Immature natural killer cell (primary cell): ENCODE measurements around the gene RNF214. TPM values are rescaled to one million over a fixed set of nuclear protein-coding genes. Genes with fewer than 3 reads are reported as not detected.
"Not testable (repeated sequence)": the region's sequence is repeated elsewhere in the genome, so short reads cannot be mapped to it uniquely, and the experiment has no call there.

Source experiments
- DNase-seq, 3 donors: peaks; one replicate each; pipeline ENCODE4 v3.0.0; 2022; ENCODE audit warnings: mixed read lengths in 1 of 3
- H3K27ac Mint-ChIP-seq, 6 donors: one replicate each; pipeline ENCODE4 v1.8.0; 2020; ENCODE audit warnings: mixed read lengths in 6 of 6, mild to moderate bottlenecking in 5 of 6, inconsistent platforms in 4 of 6, moderate library complexity in 3 of 6
- H3K27me3 Mint-ChIP-seq, 3 donors: one replicate each; pipeline ENCODE4 v1.8.0; 2020 to 2021; ENCODE audit warnings: low read depth in 3 of 3, mild to moderate bottlenecking in 3 of 3, mixed read lengths in 3 of 3, moderate library complexity in 3 of 3, inconsistent platforms in 1 of 3
- H3K36me3 Mint-ChIP-seq, 3 donors: one replicate each; pipeline ENCODE4 v1.8.0; 2020; ENCODE audit warnings: mixed read lengths in 3 of 3, inconsistent platforms in 2 of 3, mild to moderate bottlenecking in 2 of 3
- H3K4me1 Mint-ChIP-seq, 2 donors: one replicate each; pipeline ENCODE4 v1.8.0; 2020; ENCODE audit warnings: inconsistent platforms in 2 of 2, mild to moderate bottlenecking in 2 of 2, mixed read lengths in 2 of 2, moderate library complexity in 1 of 2
- H3K4me3 Mint-ChIP-seq, 5 donors: one replicate each; pipeline ENCODE4 v1.8.0; 2020; ENCODE audit warnings: mild to moderate bottlenecking in 5 of 5, mixed read lengths in 5 of 5, inconsistent platforms in 3 of 5, moderate library complexity in 3 of 5
- H3K9me3 Mint-ChIP-seq, 6 donors: one replicate each; pipeline ENCODE4 v1.8.0; 2020; ENCODE audit warnings: mild to moderate bottlenecking in 6 of 6, mixed read lengths in 6 of 6, inconsistent platforms in 4 of 6, moderate library complexity in 3 of 6
- polyA plus RNA-seq, 3 donors: library from polyadenylated mRNA; unstranded; fragments of 300-500 nt; fragmentation: Illumina TruSeq; gene quantifications; one replicate each; pipeline ENCODE4 v1.2.3, GENCODE V29; 2021

RNF214 gene
- 1 to 10 TPM; 5.3 to 9.8 (median 8.9) TPM for polyA plus RNA-seq

DNA sequence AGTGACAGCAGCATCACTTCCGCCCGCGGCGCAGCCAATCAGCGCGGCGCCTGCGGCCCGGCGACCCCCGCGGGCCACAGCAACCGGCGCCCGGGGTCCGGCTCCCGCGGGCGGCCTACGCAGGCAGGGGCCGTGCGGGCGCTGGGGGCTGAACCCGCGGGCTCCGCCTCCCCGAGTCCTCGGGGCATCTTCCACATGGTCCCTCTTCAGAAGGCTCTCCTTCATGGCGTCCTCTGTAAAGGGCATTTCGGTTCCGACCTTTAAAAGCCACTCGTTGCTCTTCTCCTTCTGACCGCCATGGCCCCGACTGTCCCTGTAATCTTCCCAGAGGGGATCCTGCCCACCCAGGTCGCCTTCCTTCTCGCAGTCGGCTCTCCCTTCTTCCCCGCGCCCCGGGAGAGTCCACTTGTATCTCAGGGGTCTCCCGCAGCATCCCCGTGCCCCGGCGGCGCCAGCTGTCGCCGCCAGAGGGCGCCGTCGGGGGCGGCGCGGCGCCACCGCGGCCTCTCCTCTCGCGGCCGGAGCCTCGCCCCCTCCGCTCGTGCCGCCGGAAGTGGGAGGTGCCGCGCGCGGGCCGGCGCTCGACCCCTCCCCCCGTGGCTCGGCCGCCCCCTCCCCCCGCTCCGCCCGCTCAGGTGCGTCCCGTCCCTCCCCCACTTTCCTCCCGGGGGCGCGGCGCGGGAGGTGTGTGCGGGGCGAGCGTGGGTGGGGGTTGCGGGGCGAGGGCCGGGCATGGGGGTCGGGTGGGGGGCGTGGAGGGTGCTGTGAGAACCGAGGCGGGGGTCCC, at the start of gene RNF214:
RNF214 (plus strand) TSS at position 580 of the 787 bp plus-strand sequence. CDS start 1,602 bp downstream, outside the sequence.
- peaks cover 16 to 25% (median 18%) of the 10 kb centered on the region in 3 donors for H3K27me3 Mint-ChIP-seq
- no peaks in the 10 kb centered on the region for H3K9me3 Mint-ChIP-seq
- peak within 1 kb of the TSS; percentile 95 to 100 (median 99) for H3K4me3 Mint-ChIP-seq
- H3K36me3 Mint-ChIP-seq = peaks cover 9 to 19% (median 12%) of the 10 kb centered on the region in 3 donors
- DNase-seq = peak; percentile 74 to 79 (median 79)
- H3K4me1 Mint-ChIP-seq = peaks cover 53 to 54% of the 10 kb centered on the region in 2 donors
- peak within 1 kb of the TSS; percentile 90 to 100 (median 98) for H3K27ac Mint-ChIP-seq

DNA sequence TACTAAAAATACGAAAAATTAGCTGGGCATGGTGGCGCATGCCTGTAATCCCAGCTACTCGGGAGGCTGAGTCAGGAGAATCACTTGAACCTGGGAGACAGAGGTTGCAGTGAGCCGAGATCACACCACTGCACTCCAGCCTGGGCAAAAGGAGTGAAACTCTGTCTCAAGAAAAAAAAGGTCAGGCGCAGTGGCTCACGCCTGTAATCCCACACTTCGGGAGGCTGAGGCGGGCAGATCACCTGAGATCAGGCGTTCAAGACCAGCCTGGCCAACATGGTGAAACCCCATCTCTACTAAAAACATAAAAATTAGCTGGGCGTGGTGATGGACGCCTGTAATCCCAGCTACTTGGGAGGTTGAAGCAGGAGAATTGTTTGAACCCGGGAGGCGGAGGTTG, 49.3 kb upstream of the RNF214 start:
- not testable (repeated sequence) for H3K27ac Mint-ChIP-seq, DNase-seq, H3K9me3 Mint-ChIP-seq, H3K4me3 Mint-ChIP-seq
- Mint-ChIP-seq H3K36me3 (peaks cover 0 to 13% (median 3%) of the 10 kb centered on the region in 3 donors), H3K4me1 (peaks cover 26 to 27% of the 10 kb centered on the region in 2 donors), H3K27me3 (peaks cover 2 to 10% (median 6%) of the 10 kb centered on the region in 3 donors)

DNA sequence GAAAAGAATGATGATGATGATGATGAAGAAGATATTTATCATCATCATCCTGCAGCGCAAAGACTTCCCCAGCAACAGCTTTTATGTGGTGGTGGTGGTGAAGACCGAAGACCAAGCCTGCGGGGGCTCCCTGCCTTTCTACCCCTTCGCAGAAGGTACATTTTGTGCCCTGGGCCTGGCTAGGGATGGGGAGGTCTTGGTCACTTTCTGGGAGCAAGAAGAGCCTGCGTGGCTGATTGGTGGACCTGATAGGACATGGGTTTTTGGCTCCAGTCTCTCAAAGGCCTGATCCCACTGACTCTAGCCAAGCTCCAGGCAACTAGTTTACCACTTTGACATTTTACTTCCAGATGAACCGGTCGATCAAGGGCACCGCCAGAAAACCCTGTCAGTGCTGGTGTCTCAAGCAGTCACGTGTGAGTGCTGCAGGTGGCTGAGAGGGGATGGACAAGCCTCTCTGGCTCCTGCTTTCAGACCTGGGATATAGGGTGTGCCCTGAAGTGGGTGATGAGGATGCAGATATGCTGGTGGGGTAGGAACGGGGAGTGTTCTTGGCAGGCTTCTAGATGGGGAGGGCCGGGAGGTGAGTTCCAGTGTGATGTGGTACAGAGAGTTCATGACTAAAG, 48.6 kb upstream of the RNF214 start:
- peak overlapping the region in 2 of 6 donors; percentile 16 to 22 for H3K27ac Mint-ChIP-seq
- no peak for DNase-seq
- H3K4me1 Mint-ChIP-seq = peaks cover 21 to 22% of the 10 kb centered on the region in 2 donors
- H3K36me3 Mint-ChIP-seq = peaks cover 0 to 13% (median 3%) of the 10 kb centered on the region in 3 donors
- no peaks in the 10 kb centered on the region for H3K9me3 Mint-ChIP-seq
- H3K27me3 Mint-ChIP-seq = peaks cover 2 to 6% (median 3%) of the 10 kb centered on the region in 3 donors
- H3K4me3 Mint-ChIP-seq = no peak overlapping the region

DNA sequence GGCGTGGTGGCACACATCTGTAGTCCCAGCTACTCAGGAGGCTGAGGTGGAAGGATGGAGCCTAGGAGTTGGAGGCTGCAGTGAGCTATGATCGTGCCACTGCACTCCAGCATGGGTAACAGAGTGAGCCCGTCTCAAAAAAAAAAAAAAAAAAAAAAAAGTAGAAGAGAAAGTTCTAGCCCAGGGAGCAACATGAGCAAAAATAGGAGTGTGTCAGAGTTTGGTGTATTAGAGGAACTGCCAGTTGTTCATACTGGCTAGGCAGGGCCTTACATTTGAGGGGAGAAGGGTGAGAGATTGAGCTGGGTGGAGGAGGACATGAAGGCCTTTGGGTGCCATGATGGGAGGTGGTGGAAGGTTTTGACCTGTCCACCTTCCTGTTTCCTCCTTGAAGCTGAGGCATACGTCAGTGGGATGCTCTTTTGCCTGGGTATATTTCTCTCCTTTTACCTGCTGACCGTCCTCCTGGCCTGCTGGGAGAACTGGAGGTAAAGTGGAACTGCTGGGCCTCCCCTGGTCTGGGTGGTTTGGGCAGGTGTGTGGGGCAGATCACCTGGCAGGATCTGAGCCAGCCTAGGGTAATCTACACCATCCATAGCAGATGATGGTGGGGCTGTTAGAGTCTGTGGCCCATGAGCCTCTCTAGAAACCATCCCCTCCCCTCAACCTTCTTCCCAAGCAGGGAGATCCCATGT, 46.6 kb upstream of the RNF214 start:
- no peak for DNase-seq
- Mint-ChIP-seq H3K4me3 (no peak overlapping the region), H3K27me3 (peaks cover 2 to 3% (median 2%) of the 10 kb centered on the region in 3 donors), H3K27ac (no peak overlapping the region), H3K4me1 (peaks cover 5% of the 10 kb centered on the region in 2 donors), H3K9me3 (no peaks in the 10 kb centered on the region), H3K36me3 (peaks cover 0 to 13% (median 3%) of the 10 kb centered on the region in 3 donors)

DNA sequence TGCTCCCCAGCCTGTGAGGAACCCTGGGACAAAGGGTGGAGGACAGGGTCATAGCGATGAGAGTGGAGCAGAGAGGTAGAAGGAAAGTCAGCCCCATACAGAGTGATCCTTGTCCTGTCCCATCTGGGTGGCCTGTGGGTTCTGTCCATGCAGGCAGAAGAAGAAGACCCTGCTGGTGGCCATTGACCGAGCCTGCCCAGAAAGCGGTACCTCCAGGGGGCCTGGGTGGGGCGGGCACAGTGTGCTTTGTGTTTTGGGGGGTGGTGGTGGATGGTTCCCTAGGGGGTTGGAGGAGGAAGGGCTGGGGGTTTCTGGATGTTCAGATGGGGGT, 46.1 kb upstream of the RNF214 start:
- H3K4me1 Mint-ChIP-seq = peaks cover 0 to under 1% of the 10 kb centered on the region in 2 donors
- no peaks in the 10 kb centered on the region for H3K9me3 Mint-ChIP-seq
- no peak for DNase-seq
- peaks cover 2 to 3% (median 2%) of the 10 kb centered on the region in 3 donors for H3K27me3 Mint-ChIP-seq
- peaks cover 0 to 13% (median 3%) of the 10 kb centered on the region in 3 donors for H3K36me3 Mint-ChIP-seq
- H3K27ac Mint-ChIP-seq = no peak overlapping the region
- H3K4me3 Mint-ChIP-seq = no peak overlapping the region

- Mint-ChIP-seq H3K27ac (peak overlapping the region in 2 of 6 donors; percentile 31 to 60), H3K9me3 (no peaks in the 10 kb centered on the region), H3K27me3 (peaks cover 0 to 3% (median 2%) of the 10 kb centered on the region in 3 donors), H3K36me3 (peaks cover 0 to 13% (median 3%) of the 10 kb centered on the region in 3 donors), H3K4me3 (peak overlapping the region in 1 of 5 donors; percentile 4), H3K4me1 (no peaks in the 10 kb centered on the region)
- no peak for DNase-seq
Measured at GRCh38 chr11:117187007-117187406, 45.5 kb upstream of the RNF214 start.

- no peaks in the 10 kb centered on the region for H3K4me1 Mint-ChIP-seq
- peak overlapping the region in 1 of 5 donors; percentile 4 for H3K4me3 Mint-ChIP-seq
- peaks cover 0 to 3% (median 2%) of the 10 kb centered on the region in 3 donors for H3K27me3 Mint-ChIP-seq
- peak overlapping the region in 2 of 6 donors; percentile 31 to 60 for H3K27ac Mint-ChIP-seq
- no peaks in the 10 kb centered on the region for H3K9me3 Mint-ChIP-seq
- no peak for DNase-seq
- peaks cover 0 to 13% (median 3%) of the 10 kb centered on the region in 3 donors for H3K36me3 Mint-ChIP-seq
Measured at GRCh38 chr11:117187428-117187798, 45.1 kb upstream of the RNF214 start.

DNA sequence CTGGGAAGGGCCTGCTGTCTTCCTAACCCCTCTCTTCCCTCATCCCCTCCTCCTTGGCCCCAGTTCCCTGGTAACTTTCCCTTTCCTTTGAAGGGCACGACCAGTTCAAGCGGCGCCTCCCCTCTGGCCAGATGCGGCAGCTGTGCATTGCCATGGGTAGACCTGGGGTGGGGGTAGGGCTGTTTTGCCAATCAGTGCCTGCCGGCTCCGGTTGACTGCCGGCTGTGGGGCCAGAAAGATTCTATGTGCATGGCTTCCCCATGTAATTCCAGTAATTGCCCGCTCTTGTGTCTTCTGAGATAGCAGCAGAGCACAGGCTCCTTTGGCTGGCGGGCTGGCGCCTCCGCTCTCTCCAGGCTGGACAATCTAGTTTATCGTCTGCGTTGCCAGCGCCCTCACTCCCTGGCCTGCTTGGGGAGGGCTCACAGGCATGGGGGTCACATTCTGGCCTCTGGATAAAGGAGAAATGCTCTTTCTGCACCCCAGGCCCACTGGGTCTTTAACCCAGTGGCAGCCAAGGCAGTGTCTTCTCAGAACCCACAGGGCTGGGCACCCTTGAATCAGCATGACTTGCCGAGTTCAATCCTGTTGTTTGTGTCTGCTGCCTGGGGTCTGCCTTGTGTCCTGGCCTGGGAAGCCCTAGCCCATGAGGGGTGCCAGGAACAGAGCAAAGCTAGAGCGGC, 44.5 kb upstream of the RNF214 start:
- Mint-ChIP-seq H3K36me3 (peaks cover 0 to 10% (median 0%) of the 10 kb centered on the region in 3 donors), H3K27ac (no peak overlapping the region), H3K4me3 (no peak overlapping the region), H3K4me1 (no peaks in the 10 kb centered on the region), H3K27me3 (peaks cover 0 to 3% (median 2%) of the 10 kb centered on the region in 3 donors), H3K9me3 (no peaks in the 10 kb centered on the region)
- no peak for DNase-seq

GRCh38 chr11:117188620-117189081, 43.8 kb upstream of the RNF214 start:
- no peak overlapping the region for H3K4me3 Mint-ChIP-seq
- no peak overlapping the region for H3K27ac Mint-ChIP-seq
- peaks cover 0 to 3% (median 2%) of the 10 kb centered on the region in 3 donors for H3K27me3 Mint-ChIP-seq
- DNase-seq = no peak
- H3K36me3 Mint-ChIP-seq = peaks cover 0 to 10% (median 0%) of the 10 kb centered on the region in 3 donors
- H3K9me3 Mint-ChIP-seq = no peaks in the 10 kb centered on the region
- H3K4me1 Mint-ChIP-seq = no peaks in the 10 kb centered on the region

GRCh38 chr11:117189191-117189940, 43.1 kb upstream of the RNF214 start:
- Mint-ChIP-seq H3K4me3 (no peak overlapping the region), H3K27ac (no peak overlapping the region), H3K36me3 (peaks cover 0 to 5% (median 0%) of the 10 kb centered on the region in 3 donors), H3K27me3 (peaks cover 0 to 3% (median 2%) of the 10 kb centered on the region in 3 donors), H3K9me3 (no peaks in the 10 kb centered on the region), H3K4me1 (no peaks in the 10 kb centered on the region)
- DNase-seq = no peak

DNA sequence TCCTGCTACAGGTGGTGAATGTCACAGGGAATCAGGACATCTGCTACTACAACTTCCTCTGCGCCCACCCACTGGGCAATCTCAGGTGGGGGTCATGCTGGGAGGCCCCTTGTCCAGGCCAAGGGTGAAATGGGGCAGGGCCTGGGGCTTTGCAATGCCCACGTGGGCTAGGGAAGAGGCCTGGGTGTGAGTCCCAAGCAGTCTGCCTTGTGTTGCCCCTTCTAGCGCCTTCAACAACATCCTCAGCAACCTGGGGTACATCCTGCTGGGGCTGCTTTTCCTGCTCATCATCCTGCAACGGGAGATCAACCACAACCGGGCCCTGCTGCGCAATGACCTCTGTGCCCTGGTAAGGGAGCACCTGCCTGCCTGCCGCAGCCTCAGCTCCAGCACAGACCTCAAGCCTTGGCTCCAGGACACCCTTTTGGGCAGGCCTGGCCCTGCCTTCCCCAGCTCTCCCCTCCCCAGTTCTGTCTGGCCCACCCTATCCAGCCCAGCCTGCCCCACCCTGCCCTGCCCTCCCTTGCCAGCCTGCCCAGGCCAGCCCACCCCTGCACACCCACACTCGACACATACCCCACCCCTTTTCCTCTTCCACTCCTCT, 42.4 kb upstream of the RNF214 start:
- Mint-ChIP-seq H3K36me3 (peaks cover 0 to 5% (median 0%) of the 10 kb centered on the region in 3 donors), H3K9me3 (no peaks in the 10 kb centered on the region), H3K27ac (no peak overlapping the region), H3K4me1 (no peaks in the 10 kb centered on the region), H3K4me3 (no peak overlapping the region), H3K27me3 (peaks cover 0 to 3% (median 2%) of the 10 kb centered on the region in 3 donors)
- no peak for DNase-seq

- DNase-seq = no peak
- Mint-ChIP-seq H3K27me3 (peaks cover 0 to 3% (median 2%) of the 10 kb centered on the region in 3 donors), H3K36me3 (no peaks in the 10 kb centered on the region), H3K27ac (no peak overlapping the region), H3K4me3 (no peak overlapping the region), H3K9me3 (no peaks in the 10 kb centered on the region), H3K4me1 (peaks cover 0 to 2% of the 10 kb centered on the region in 2 donors)
Measured at GRCh38 chr11:117191680-117192400, 40.6 kb upstream of the RNF214 start.
